ENCODE results near the gene C17orf113.
"Not testable (repeated sequence)": the region's sequence is repeated elsewhere in the genome, so short reads cannot be mapped to it uniquely, and the experiment has no call there.

Gene C17orf113

DNA sequence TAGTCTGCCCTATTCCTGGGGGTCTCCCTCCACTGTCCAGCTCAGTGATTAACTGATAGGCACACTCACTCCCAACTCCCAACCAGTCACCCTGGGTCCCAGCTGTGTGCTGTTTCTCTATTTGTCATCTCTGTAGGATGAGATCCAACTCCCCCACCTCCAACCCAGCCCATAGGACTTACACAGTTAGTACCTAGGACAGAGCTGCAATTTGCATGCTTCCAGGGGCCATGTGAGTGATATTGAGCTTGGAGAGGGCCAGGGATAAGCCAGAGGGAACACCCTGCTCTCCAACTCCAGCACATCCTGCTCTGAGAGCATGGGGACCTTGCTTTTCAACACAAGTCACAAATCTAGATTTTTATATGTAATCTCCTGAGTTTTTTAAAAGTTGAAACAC is 8.8 kb downstream of the C17orf113 start:
- no peak for DNase-seq

DNA sequence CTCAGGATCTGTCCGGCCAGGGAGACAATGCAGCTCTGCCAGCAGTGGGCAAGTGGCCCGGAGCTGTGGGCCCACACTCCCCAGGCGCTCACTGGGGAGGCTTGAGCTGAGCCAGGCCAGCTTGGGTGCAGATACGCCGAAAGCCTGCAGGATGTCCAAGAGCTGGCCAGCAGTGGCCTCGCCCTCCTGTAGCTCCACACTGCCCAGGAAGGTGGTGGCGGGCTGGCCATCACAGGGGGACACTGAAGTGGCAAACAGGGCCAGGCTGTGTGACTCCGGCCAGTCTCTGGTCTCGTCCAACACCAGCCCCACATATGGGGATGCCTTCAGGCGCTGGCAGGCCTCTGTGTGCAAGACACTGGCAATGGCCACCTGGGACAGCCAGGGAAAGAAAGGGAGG is 9.6 kb downstream of the C17orf113 start:
- no peak for DNase-seq

DNA sequence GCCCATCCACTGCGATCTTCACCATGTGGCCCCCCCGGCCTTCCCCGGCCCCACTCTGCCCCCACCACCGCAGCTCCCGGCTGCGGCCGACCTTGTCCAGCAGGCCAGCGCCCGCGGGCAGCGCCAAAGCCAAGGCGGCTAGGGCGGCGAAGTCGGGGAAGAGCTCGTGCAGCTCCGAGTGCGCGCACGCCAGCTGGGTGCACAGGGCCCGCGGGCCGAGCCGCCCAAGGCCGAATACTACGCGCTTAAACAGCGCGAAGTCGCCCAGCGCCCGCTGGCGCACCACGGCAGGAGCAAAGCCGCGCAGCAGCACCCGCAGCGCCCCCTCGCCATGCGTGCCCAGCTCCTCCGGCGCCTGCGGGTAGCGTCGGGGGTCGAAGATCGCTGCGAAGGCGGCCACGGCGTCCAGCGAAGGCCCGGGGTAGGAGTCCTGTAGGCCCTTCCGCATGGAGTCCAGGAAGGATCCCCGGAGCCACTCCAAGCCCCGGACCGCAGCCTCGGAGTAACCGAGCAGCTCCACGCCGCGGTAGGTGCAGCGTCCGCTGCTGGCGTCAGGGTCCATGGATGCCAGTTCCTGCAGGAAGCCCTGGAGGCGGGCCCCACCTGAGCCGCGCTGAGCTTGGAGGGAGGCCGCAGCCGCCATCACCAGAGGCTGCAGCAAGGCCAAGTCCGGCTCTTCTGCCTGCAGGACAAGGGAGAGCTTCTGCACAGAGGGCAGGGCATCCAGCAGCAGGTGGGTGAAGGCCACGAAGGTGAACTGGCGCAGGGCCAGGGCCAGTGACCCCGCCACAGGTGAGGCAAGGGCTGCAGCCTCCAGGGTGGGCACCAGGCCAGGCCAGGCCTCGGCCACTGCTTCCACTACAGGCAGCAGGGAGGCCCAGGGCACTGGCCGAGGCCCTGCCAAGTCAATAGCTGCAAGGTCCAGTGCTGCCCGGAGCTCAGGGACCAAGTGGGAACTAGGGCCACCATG is 10.3 kb downstream of the C17orf113 start:
- no peak for DNase-seq

DNA sequence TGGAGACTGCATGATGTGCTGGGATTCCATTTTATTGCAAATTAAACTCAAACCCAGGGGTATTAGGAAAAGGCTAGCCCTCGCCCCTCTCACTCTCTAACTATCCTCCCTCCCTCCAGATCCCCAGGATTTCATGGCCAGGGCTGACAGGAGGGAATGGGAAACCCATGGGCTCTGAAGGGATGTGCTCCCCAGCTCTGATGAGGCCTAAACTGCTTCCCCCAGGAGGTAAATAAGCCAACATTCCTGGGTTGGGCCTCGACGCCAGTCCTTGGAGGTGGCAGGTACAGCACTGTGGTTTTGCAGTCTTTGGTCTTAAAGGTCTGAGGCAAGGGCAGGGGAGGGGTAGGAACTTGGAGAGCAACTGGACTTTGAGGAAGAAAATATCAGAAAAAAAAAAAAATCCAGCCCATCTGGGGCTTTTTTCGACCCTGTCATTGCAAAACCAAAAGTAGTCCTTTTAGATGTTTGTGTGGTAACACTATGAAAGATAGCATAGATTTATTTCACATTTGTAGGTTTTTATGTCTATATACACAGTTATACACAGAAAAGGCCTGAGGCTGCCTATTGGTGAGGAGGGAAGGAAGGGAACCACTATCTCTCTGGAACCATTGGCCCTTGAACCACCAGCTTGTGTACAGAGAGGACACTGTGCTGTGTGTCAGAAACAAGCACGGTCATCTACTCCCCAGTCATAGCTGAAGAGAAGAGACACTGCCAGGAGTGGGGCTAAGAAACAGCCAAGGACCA is 12.0 kb downstream of the C17orf113 start:
- DNase-seq: no peak

DNA sequence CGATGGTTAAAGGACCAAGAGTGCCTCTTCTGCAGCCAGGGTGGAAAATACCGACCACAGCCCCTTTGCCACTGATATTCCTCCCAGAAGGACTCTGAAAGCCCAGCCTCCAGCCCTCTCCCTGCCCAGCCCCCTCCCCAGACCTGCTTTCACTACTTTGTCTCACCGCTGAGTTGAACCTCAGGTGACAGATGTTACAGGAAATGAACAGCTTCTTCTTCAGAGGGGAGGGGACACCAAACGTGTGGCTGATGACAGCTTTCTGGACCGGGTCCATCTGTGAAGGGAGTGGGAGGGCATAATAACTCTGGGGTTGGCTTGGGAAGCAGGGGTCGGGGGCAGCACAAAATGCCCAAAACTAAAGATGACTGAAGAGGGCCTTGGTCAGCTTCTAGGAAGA is 16.3 kb downstream of the C17orf113 start:
- DNase-seq: no peak

DNA sequence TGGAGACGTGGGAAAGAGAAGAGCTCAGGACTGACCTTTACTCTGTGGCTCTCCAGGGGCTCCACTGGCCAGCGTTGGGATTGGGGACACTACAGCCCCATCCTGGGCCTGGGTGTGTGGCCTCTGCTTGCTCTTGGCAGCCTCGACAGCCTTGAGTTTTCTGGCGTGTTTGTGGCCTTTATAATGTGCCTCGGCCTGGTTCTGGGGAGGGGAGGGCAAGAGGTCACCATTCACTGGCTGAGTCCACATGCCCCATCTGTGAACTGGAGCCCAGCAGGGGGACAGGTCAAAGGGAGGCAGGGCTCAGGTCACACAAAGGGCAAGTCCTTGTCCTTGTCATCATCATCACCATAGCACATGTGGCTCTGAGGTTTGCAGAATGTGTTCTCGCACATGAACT is 18.8 kb downstream of the C17orf113 start:
- no peak for DNase-seq

DNA sequence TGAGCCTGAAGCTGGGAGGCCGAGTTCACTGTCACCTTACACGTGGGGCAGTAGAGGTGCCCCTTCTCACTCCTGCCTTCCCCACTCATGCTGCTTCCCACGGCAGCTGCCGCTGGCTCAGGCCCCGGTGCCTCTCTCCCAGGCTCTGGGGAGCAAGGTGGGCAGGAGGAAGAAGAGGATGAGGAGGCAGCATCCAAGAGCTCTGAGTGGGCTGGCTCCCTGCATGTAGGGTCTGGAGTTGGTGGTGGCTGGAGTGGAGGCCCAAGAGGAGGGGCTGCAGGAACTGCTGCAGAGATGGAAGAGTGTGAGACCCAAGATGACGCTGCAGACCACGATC is 21.6 kb downstream of the C17orf113 start:
- DNase-seq: no peak

DNA sequence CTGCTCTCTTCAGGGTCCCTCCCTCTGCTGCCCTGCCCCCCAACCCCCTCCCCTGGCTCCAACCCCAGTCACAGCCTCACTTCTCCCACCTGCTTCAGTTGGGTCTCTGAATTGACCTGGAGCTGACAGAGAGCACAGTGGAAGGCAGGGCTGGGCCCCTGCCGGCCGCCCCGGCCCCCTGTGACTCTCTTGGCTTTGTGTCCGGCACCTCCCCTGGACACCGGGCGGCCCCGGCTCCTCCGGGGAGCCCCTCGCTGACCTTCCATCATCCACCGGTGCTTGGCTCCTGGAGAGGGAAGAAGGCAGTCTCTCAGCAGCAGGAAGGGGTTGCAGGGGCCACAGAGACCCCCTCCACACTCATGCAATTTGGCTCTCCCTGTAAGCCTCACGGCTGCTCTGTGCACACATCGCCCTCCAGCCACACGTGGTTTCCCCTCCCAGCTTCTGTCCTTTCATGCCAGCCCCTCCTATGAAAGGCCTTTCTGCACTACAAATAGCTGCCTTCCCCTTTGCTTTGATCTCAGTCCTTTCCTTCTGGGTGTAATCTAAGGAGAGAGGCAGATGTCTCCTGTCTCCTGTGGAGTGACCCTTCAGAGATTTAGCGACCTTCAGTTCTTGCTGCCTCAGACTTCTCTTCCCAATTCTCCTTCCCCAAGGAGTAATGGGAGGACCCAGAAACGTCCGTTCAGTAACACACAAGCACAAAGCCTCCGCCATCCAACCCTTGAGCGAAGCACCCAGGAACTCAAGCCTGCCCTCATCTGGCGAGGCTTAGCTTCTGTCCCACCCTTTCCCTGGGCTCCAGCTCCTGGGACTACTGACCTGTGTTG is 22.2 kb downstream of the C17orf113 start:
- no peak for DNase-seq

DNA sequence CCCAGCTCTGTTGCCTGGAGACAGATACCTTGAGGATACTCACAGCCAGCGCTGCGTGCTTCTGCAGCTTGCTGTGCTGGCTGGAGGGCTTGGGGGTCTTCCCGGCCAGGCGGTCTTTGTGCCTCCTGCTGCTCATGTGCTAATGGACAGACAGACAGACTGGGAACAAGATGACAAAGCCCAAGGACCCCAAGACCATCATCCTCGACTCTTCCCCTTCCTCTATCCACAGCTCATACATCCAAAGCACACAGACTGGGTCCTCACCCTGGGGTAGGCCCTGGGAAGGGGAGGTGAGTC is 22.9 kb downstream of the C17orf113 start:
- DNase-seq: no peak

DNA sequence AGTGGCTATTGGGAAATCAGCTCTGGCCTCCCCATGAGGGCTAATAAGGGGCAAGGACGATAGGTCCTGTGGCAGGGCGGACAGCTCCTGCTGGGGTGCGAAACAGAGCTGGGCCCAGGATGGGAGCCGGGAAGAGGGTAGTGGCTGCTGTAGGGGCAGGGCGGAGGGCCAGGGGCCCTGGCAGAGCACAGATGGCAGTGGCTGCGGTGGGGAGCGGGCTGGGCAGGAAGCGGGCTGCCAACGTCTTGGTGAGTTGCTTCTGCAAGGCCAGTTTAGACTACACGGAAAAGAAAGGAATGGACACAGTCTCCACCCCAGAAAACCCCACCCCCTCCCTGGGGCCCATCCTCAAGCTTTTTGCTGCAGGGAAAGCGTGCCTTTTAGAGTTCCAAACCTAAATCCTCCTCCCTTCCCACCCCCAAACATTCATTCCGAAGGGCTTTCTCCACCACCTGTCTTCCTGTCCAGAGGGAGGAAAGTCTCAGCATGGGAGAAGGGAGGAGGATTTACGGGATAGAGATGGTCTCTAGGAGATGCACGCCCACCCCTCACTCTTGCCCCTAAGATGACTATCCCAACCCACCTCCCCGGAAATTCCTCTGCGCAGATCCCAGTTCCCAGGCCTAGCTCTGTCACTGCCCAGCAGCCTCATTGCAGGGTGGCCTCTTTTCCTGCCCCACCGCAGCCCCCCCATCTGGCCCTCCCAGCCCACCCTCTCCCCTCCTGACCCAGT is 23.4 kb downstream of the C17orf113 start:
- DNase-seq: no peak

DNA sequence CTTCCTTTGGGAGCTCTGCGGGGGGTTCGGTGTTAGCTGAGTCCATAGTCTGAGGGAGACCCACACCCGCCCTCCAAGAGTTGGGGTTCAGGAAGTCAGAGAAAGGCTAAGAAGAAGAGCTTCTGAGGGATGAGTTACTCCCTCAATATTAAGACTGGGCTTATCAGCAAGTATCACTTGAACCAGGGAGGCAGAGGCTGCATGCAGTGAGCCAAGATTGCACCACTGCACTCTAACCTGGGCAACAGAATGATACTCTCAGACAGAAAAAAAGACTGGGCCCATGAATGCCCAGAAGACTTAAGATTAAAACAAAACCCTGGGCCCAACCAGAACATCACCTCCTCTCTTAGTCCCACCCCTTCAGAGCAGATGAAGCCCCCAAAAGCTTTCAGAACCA is 24.5 kb downstream of the C17orf113 start:
- DNase-seq: no peak

DNA sequence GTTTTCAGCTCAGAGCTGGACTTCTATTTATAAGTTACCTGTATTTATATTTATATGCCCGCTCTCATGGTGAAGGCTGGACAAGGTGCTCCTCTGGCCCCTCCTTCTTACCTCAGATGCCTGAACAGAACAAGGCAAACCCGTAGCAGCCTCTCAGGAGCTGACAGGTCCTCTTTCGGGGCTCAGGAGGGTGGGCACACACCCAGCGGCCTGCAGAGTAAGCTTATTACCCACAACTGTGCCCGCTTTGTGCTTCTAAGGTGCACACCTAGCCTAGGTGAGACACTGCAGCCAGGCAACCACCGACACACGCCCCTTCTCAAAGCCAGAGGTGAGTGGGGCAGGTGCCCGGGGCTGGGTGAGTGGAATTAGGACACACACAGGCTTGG is 25.2 kb downstream of the C17orf113 start:
- no peak for DNase-seq

DNA sequence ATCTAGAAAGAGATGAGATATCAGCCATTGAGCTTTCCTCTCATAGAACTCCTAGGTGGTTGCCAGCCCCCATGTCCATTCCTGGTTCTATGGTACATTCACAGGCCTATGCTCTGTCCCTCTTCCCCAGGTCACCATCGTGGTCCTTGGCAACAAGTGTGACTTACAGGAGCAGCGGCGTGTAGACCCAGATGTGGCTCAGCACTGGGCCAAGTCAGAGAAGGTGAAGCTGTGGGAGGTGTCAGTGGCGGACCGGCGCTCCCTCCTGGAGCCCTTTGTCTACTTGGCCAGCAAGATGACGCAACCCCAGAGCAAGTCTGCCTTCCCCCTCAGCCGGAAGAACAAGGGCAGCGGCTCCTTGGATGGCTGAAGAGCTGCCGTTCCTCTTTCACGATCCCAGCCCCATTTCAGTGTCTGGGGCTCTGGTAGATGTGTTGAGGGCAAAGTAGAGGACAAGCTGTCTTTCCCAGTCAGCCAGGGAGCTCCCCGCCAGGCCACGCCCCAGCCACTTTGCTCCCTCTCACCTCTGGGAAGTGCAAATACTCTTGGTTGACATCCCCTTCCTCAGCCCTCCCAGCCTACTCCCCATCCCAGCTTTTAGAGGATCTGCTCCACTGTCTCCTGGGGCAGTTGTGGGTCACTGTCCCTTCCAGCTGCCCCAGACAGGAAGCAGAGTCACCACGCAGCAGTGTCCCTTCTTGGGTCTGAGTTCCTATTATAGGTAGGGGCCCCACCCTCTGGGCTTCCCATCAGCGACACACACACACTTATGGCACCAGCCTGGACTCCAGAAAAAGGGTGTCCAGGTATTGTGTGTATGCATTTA is 26.7 kb downstream of the C17orf113 start:
- DNase-seq: no peak

DNA sequence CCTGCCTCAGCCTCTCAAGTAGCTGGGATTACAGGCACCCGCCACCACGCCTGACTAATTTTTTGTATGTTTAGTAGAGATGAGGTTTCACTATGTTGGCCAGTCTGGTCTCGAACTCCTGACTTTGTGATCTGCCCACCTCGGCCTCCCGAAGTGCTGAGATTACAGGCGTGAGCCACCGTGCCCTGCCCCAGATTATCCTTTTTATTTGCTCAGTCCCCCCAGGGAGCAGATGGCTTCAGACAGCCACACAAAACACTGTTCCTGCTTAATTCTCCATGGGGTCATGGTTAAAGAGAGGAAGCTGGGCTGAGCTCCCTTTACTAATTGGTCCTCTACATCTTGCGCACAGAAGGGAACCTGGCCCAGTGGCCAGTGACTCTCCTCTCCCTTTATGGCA is 29.6 kb downstream of the C17orf113 start:
- not testable (repeated sequence) for DNase-seq

DNA sequence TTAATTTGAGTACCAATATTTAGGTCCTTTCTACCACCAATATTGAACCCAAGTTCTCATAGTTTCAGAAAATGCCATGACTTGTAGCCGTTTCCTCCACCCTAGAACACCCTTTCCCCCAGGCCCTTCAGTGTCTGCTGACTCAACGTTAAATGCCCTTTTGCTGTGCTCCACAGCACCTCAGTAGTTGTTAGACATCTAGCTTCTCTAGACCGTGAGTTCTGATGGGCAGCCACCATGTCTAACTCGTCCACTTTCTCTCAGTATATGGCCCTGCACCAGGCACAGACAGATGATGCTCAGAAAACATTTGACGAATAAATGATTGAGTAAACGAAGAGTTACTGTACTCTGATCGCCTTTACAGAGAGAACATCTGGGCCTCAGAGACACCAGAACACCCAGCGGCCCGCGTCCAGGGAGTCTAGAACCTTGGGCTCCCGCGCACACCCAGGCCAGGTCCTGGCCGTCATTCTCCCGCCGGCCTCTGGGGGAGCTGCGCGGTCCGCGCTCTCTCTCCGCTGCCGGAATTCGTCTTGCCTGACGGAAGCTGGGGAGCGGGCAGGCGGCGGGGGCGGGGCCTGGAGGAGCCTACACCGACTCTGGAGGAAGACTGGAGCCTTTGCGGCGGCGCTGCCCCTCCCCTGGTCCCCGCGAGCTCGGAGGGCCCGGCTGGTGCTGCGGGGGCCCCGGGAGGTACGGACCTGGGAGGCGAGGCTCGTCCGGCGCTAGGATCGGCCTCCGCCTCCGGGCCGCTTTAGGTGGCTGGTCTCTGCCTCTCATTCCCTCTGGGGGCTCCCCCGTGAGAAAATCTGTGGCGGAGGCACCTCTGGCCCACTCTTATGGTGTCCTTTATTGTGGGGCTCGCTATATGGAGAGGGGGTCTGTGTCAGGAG is 30.6 kb downstream of the C17orf113 start, which contains the start of gene NKIRAS2:
TSS of gene NKIRAS2 (plus strand) at position 582 of the 896 bp plus-strand sequence. CDS start 1,488 bp downstream, outside the sequence.
- peak; percentile 85 for DNase-seq

DNA sequence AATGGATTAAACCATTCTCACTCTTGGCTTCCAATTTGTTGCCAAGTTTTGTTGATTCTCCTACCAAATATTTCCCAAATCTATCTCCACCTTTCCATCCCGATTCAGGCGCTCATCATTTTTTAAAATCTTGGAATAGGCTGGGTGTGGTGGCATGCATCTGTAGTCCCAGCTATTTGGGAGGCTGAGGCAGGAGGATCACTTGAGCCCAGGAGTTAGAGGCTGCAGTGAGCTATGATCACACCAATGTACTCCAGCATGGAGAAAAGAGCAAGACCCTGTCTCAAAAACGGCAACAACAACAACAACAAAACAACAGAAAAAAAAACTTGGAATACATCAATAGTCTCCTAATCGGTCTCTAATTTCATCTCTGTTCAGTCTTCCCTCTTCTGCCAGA is 31.4 kb downstream of the C17orf113 start:
- DNase-seq: no peak

DNA sequence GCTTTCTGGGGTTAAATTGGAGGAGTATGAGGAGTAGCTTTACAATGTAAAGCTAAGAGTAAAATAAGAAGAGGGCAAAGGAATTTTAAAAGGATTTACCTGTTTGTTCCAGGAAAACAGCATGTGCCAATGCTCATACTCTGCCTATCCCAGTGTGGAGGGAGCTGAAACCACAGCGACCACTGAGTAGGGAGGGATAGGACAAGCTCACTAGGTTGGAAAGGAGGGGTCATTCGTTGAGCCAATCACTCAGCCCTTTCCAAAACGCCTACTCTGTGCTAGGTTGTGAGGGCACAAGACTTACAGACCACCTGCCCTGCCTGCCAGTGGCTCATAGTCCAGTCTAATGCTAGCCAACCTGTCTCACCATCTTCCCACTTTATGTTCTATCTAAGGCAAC is 32.1 kb downstream of the C17orf113 start:
- DNase-seq: no peak

DNA sequence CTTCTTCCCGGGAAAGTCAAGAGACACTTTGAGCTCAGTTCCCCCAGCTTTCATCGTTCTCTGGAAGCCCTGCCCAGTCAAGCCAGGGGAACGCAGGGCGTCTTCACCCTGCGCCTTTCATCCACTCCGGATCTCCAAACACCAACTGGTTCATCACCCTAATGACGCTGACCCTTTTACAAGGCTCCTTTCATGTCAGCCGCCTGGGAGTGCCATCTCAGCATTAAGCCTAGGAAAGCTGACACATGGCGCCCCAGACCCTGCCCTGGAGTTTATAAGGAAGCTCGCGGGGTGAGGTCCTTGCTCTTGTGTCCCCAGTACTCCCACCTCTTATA is 32.6 kb downstream of the C17orf113 start:
- no peak for DNase-seq

DNA sequence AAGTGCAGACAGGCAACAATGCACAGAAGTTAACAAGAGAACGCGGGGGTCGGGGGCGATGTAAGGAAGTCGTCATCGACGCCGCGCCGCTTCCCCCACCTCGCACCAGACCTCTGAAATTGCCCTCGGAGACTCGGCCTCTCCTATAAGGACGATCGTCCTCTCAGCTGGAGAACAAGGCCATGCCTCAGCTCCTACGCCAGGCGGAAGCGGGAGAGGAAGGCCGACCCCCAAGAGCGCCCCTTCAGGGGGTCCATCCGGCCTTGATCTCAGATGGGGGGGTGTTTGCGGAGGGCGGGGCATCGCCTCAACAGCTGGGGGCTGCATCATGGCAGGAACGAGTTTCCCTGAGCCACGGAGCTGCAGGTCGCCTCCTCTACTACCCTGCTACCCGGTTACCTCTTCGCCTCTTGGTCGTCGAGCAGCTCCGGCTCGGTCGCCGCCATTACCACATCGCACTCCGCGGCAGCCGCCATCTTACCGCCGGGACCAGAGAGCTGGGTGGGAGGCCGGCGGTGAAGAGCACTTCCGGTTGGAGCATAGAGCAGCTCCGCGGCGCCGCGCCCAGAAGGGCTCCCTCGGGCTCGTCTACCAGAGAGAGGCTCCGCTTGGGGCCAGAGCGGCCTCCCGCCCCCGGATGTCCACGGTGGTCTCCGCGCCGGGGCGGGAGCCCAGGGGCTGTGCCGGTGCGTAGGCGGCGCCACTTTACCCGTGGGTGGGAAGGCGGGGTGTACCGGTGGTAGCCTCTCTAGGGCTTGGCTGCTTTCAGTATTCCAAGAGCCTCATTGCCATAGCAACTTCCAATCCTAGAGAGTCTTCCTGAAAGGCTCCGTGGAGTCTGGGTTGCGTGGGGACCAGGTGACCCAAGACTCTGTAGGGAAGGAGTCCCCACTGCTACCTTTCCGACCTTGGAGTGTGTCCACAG is 33.2 kb downstream of the C17orf113 start, which contains the start of gene DNAJC7:
TSS of gene DNAJC7 (minus strand) at position 499 of the 925 bp plus-strand sequence. CDS start at position 476, 23 bp downstream.
- peak; percentile 94 for DNase-seq

Measured in NCI-H1092 treated with DMSO at 0.1 percent for 48 hours (cell line).